ENCODE results near the gene VCX2.

The VCX2 gene

GRCh38 chrX:8204169-8204935 is 33.3 kb upstream of the VCX2 start (continued):
- TF ChIP-seq GLI2 (tag by site-specific recombination; IDR thresholded peaks at IDR 0.05; ENCODE audit: borderline replicate concordance, low read depth) (no peak), ZNF133 (tag by site-specific recombination; IDR thresholded peaks at IDR 0.05) (no peak), ZNF560 (tag by site-specific recombination; IDR thresholded peaks at IDR 0.05; ENCODE audit: borderline replicate concordance) (no peak), ZNF223 (tag by site-specific recombination; IDR thresholded peaks at IDR 0.05) (no peak)

- ChIA-PET POLR2A (interaction anchor here (1.1 to 1.6 kb wide), 2 partner anchors 9 to 11 kb away, joined by 3 to 4 read pairs; no protein-coding TSS in a partner anchor), CTCF (no interaction called here)
- no peaks in the 10 kb centered on the region for H3K36me3 ChIP-seq (ENCODE audit: control insufficient read depth in 2 of 2, insufficient read depth in 1 of 2, low read length in 2 of 2)
- no peak overlapping the region for H3K27ac ChIP-seq (ENCODE audit: extremely low read depth, low read depth, low read length)
- TF ChIP-seq ZEB2 (tag by site-specific recombination; IDR thresholded peaks at IDR 0.05), result no peak
- no peak for TF ChIP-seq ZNF394 (tag by site-specific recombination; IDR thresholded peaks at IDR 0.05; ENCODE audit: borderline replicate concordance)
- no peaks in the 10 kb centered on the region for H3K4me1 ChIP-seq (ENCODE audit: control insufficient read depth, insufficient read depth, low read length)
- H3K9me3 ChIP-seq (ENCODE audit: control insufficient read depth, insufficient read depth, low read depth, low read length), result no peaks in the 10 kb centered on the region
- no peak overlapping the region for H3K4me3 ChIP-seq (ENCODE audit: low read depth, low read length)
Measured at GRCh38 chrX:8201896-8202331, 30.8 kb upstream of the VCX2 start.

- Histone ChIP-seq H3K36me3 (ENCODE audit: control insufficient read depth in 2 of 2, insufficient read depth in 1 of 2, low read length in 2 of 2) (no peaks in the 10 kb centered on the region), H3K4me1 (ENCODE audit: control insufficient read depth, insufficient read depth, low read length) (no peaks in the 10 kb centered on the region), H3K27ac (ENCODE audit: extremely low read depth, low read depth, low read length) (no peak overlapping the region), H3K4me3 (ENCODE audit: low read depth, low read length) (no peak overlapping the region), H3K9me3 (ENCODE audit: control insufficient read depth, insufficient read depth, low read depth, low read length) (no peaks in the 10 kb centered on the region)
- TF ChIP-seq SCRT2 (tag by site-specific recombination; IDR thresholded peaks at IDR 0.05), result no peak
- TF ChIP-seq ZNF112 (tag by site-specific recombination; IDR thresholded peaks at IDR 0.05), result no peak
- no peak for TF ChIP-seq GLIS1 (tag by site-specific recombination; IDR thresholded peaks at IDR 0.05)
- no peak for TF ChIP-seq ZNF239 (tag by site-specific recombination; IDR thresholded peaks at IDR 0.05)
- no peak for TF ChIP-seq ZNF473 (tag by site-specific recombination; IDR thresholded peaks at IDR 0.05)
- TF ChIP-seq ZBTB26 (tag by site-specific recombination; optimal IDR thresholded peaks at IDR 0.05), result no peak
- TF ChIP-seq ZNF561 (tag by site-specific recombination; IDR thresholded peaks at IDR 0.05; ENCODE audit: borderline replicate concordance), result no peak
- TF ChIP-seq IKZF3 (tag by site-specific recombination; IDR thresholded peaks at IDR 0.05), result no peak
- no peak for TF ChIP-seq PRDM10 (tag by site-specific recombination; IDR thresholded peaks at IDR 0.05)
- no peak for TF ChIP-seq ZNF211 (tag by site-specific recombination; IDR thresholded peaks at IDR 0.05; ENCODE audit: low read depth)
- TF ChIP-seq ZBTB48 (tag by site-specific recombination; IDR thresholded peaks at IDR 0.05), result no peak
- TF ChIP-seq ZNF133 (tag by site-specific recombination; IDR thresholded peaks at IDR 0.05), result no peak
- TF ChIP-seq ZNF311 (tag by site-specific recombination; IDR thresholded peaks at IDR 0.05; ENCODE audit: borderline replicate concordance), result no peak
- no peak for TF ChIP-seq ZNF19 (tag by site-specific recombination; IDR thresholded peaks at IDR 0.05; ENCODE audit: low read depth)
- no peak for TF ChIP-seq ZBTB44 (tag by site-specific recombination; IDR thresholded peaks at IDR 0.05)
- no peak for TF ChIP-seq ZNF223 (tag by site-specific recombination; IDR thresholded peaks at IDR 0.05)
- TF ChIP-seq ZNF660 (tag by site-specific recombination; IDR thresholded peaks at IDR 0.05), result no peak
- TF ChIP-seq SP2 (tag by site-specific recombination; IDR thresholded peaks at IDR 0.05), result no peak
- ChIA-PET CTCF (no interaction called here), POLR2A (no interaction called here)
Measured at GRCh38 chrX:8196776-8197175, 25.7 kb upstream of the VCX2 start.

All from HEK293 (cell line).